Cardiac fibroblast (primary cell): Measurements from ENCODE around the gene LHPP.

Source experiments
- DNase-seq, 2 donors: peaks; one replicate each; pipeline versions ENCODE4 v3.0.0 to v3.0.0-alpha.2; 2010; ENCODE audit warnings: low read depth in 2 of 2
- H3K4me3 ChIP-seq, 2 donors: replicated peaks in 1 of 2; 1 replicate in 1 of 2; 2 replicates in 1 of 2; pipeline ENCODE4 v1.5.1; 2011; ENCODE audit warnings: low read depth in 2 of 2, low read length in 2 of 2, mild to moderate bottlenecking in 2 of 2, moderate library complexity in 1 of 2
- CTCF ChIP-seq: IDR thresholded peaks from one replicate; pipeline ENCODE4 v1.5.1; 2011; ENCODE audit warnings: low read depth, mild to moderate bottlenecking, low read length, inconsistent platforms

Gene LHPP

GRCh38 chr10:124650820-124651401 is 189.3 kb downstream of the LHPP start:
- no peak for DNase-seq
- no peak for TF ChIP-seq CTCF
- no peak overlapping the region for H3K4me3 ChIP-seq

- DNase-seq = no peak
- no peak overlapping the region for H3K4me3 ChIP-seq
- no peak for TF ChIP-seq CTCF
These were observed 189.8 kb downstream of the LHPP start for GRCh38 chr10:124651402-124651891.

- no peak overlapping the region for H3K4me3 ChIP-seq
- TF ChIP-seq CTCF = no peak
- DNase-seq = no peak
These were observed 190.6 kb downstream of the LHPP start for GRCh38 chr10:124652200-124652599.

GRCh38 chr10:124652701-124653100 is 191.1 kb downstream of the LHPP start:
- DNase-seq = no peak

GRCh38 chr10:124653311-124653710 is 191.7 kb downstream of the LHPP start:
- no peak overlapping the region for H3K4me3 ChIP-seq
- DNase-seq = no peak
- no peak for TF ChIP-seq CTCF

More at GRCh38 chr10:124652701-124653100, 191.1 kb downstream of the LHPP start:
- H3K4me3 ChIP-seq = no peak overlapping the region
- TF ChIP-seq CTCF = no peak

GRCh38 chr10:124653811-124654651 is 192.4 kb downstream of the LHPP start:
- no peak for TF ChIP-seq CTCF

More at GRCh38 chr10:124653811-124654651, 192.4 kb downstream of the LHPP start:
- no peak for DNase-seq
- H3K4me3 ChIP-seq = no peak overlapping the region
